GM12878 (cell line): Measurements from ENCODE around the gene KIAA1217. TPM values are rescaled to one million over a fixed set of nuclear protein-coding genes. Genes with fewer than 3 reads are reported as not detected.

Experiments
- ATF7 ChIP-seq: fragments of 450-650 bp; IDR thresholded peaks from 2 replicates; pipeline ENCODE4 v1.6.1; 2016; ENCODE audit warnings: low read depth, mild to moderate bottlenecking
- BCLAF1 ChIP-seq: fragments of 450-650 bp; IDR thresholded peaks from 2 replicates; pipeline ENCODE4 v1.6.1; 2017; ENCODE audit warnings: antibody characterized with exemption, mild to moderate bottlenecking, moderate library complexity
- E4F1 ChIP-seq: fragments of 450-650 bp; IDR thresholded peaks from 2 replicates; pipeline ENCODE4 v1.6.1; 2018; ENCODE audit warnings: borderline replicate concordance, mild to moderate bottlenecking; ENCODE audit not compliant: partially characterized antibody
- EZH2 ChIP-seq: IDR thresholded peaks from 2 replicates; pipeline ENCODE4 v1.6.1; 2012; ENCODE audit warnings: low read depth, mild to moderate bottlenecking, control low read depth, inconsistent platforms, low read length, borderline replicate concordance; ENCODE audit not compliant: control insufficient read depth
- HCFC1 ChIP-seq: fragments of 150-350 bp; IDR thresholded peaks from 2 replicates; pipeline ENCODE4 v1.6.1; 2014; ENCODE audit warnings: low read length
- HDAC6 ChIP-seq: fragments of 200-600 bp; sonication (generic); IDR thresholded peaks from one replicate; pipeline ENCODE4 v1.8.0; 2017; ENCODE audit warnings: antibody characterized with exemption; ENCODE audit not compliant: unreplicated experiment
- JUNB ChIP-seq: IDR thresholded peaks from 2 replicates; pipeline ENCODE4 v1.6.1; 2016; ENCODE audit warnings: antibody characterized with exemption, mild to moderate bottlenecking
- KDM1A ChIP-seq: fragments of 200-600 bp; sonication (generic); IDR thresholded peaks from 2 replicates; pipeline ENCODE4 v1.6.1; 2016; ENCODE audit warnings: borderline replicate concordance
- MTA3 ChIP-seq: IDR thresholded peaks from 2 replicates; pipeline ENCODE4 v1.6.1; 2012; ENCODE audit warnings: low read length, inconsistent platforms, borderline replicate concordance
- MXI1 ChIP-seq: fragments of 150-350 bp; IDR thresholded peaks from 2 replicates; pipeline ENCODE4 v1.6.1; 2011; ENCODE audit warnings: low read depth, mild to moderate bottlenecking, inconsistent platforms, low read length, improper control_type of control experiment
- NFIC ChIP-seq: IDR thresholded peaks from 2 replicates; pipeline ENCODE4 v1.6.1; 2012; ENCODE audit warnings: low read depth, mild to moderate bottlenecking, inconsistent platforms, low read length, moderate library complexity
- PAX8 ChIP-seq: fragments of 450-650 bp; IDR thresholded peaks from 2 replicates; pipeline ENCODE4 v1.6.1; 2017; ENCODE audit warnings: mild to moderate bottlenecking, moderate library complexity
- POLR2AphosphoS2 ChIP-seq: IDR thresholded peaks from 2 replicates; pipeline ENCODE4 v1.6.1; 2011; ENCODE audit warnings: low read depth, mild to moderate bottlenecking, low read length, improper control_type of control experiment, moderate library complexity
- SREBF1 ChIP-seq: IDR thresholded peaks from 2 replicates; pipeline ENCODE4 v1.6.1; 2012; ENCODE audit warnings: mild to moderate bottlenecking, low read length
- STAT3 ChIP-seq: IDR thresholded peaks from 2 replicates; pipeline ENCODE4 v1.6.1; 2011; ENCODE audit warnings: low read depth, low read length, improper control_type of control experiment
- TBL1XR1 ChIP-seq: IDR thresholded peaks from 2 replicates; pipeline ENCODE4 v1.6.1; 2012; ENCODE audit warnings: low read depth, low read length, improper control_type of control experiment
- ZZZ3 ChIP-seq: IDR thresholded peaks from 2 replicates; pipeline ENCODE4 v1.6.1; 2011; ENCODE audit warnings: low read depth; ENCODE audit not compliant: control insufficient read depth, insufficient read length
- polyA plus RNA-seq, 11 experiments: library from polyadenylated mRNA; depleted of rRNA in 4 of 11; unstranded in 6 of 11; stranded (reverse) in 5 of 11; fragments of >200 nt; fragmentation: Nextera tagmentation in 4 of 11; fragmentation: Illumina TruSeq in 1 of 11; extraction: Ambion mirVana in 4 of 11; extraction: Trizol in 1 of 11; gene quantifications; 1 replicate in 1 of 11; 2 replicates in 10 of 11; pipeline versions ENCODE4 v1.2.1 to v1.2.3, GENCODE V29; 2011 to 2016; ENCODE audit warnings: inconsistent platforms in 2 of 11, missing spikeins in 2 of 11, low read depth in 1 of 11
- total RNA-seq, 4 experiments: library from RNA; depleted of rRNA in 3 of 4; stranded (reverse); fragments of >200 nt in 3 of 4; fragmentation: Illumina TruSeq in 1 of 4; extraction: Trizol in 1 of 4; gene quantifications; 2 replicates each; pipeline versions ENCODE4 v1.2.1 to v1.2.3, GENCODE V29; 2013 to 2021
- TF ChIP-seq, protein P1 (sequence below): fragments of 450-650 bp; IDR thresholded peaks from 2 replicates; pipeline ENCODE4 v1.6.1; 2017; ENCODE audit warnings: mild to moderate bottlenecking, moderate library complexity
- TF ChIP-seq, protein P2 (sequence below): fragments of 450-650 bp; IDR thresholded peaks from 2 replicates; pipeline ENCODE4 v1.6.1; 2018; ENCODE audit warnings: mild to moderate bottlenecking, low read depth, moderate library complexity; ENCODE audit not compliant: partially characterized antibody

The KIAA1217 gene
- total and polyA plus RNA-seq, 10 of the 15 experiments (the other 5 are each of a cell fraction or from before 2014, with no cell fraction given), result 0.57 to 3.8 (median 2.1) TPM

DNA sequence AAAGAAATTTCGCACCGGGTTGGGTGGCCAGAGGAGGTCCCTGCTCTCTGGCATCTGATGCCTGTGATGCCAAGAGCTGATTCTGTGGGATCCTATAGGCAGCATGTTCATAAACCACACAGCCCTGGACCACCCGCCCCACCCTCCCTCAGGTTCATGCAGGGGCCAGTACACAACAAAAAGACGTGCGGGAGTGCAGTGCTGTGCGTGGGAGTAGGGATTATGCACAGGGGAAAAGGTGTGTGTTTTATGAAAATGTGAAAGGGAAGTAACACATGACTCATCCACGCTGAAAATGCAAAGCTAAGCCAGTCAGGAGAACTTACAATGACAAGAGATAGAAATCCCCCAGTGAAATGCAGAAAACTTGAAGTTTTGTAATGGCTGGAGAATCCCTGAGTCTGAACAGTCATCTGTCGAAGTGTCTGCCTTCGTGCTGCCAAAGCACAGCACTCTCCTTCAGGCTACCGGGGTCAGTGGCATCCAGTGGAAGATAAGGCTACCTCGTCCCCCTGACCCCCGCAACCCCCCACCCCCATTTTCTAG lies 1.1 kb downstream of the KIAA1217 start (continued):
- TF ChIP-seq, protein P1, sequence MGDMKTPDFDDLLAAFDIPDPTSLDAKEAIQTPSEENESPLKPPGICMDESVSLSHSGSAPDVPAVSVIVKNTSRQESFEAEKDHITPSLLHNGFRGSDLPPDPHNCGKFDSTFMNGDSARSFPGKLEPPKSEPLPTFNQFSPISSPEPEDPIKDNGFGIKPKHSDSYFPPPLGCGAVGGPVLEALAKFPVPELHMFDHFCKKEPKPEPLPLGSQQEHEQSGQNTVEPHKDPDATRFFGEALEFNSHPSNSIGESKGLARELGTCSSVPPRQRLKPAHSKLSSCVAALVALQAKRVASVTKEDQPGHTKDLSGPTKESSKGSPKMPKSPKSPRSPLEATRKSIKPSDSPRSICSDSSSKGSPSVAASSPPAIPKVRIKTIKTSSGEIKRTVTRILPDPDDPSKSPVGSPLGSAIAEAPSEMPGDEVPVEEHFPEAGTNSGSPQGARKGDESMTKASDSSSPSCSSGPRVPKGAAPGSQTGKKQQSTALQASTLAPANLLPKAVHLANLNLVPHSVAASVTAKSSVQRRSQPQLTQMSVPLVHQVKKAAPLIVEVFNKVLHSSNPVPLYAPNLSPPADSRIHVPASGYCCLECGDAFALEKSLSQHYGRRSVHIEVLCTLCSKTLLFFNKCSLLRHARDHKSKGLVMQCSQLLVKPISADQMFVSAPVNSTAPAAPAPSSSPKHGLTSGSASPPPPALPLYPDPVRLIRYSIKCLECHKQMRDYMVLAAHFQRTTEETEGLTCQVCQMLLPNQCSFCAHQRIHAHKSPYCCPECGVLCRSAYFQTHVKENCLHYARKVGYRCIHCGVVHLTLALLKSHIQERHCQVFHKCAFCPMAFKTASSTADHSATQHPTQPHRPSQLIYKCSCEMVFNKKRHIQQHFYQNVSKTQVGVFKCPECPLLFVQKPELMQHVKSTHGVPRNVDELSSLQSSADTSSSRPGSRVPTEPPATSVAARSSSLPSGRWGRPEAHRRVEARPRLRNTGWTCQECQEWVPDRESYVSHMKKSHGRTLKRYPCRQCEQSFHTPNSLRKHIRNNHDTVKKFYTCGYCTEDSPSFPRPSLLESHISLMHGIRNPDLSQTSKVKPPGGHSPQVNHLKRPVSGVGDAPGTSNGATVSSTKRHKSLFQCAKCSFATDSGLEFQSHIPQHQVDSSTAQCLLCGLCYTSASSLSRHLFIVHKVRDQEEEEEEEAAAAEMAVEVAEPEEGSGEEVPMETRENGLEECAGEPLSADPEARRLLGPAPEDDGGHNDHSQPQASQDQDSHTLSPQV, result no peak
- TF ChIP-seq EZH2 (no peak), ZZZ3 (no peak), STAT3 (no peak), HCFC1 (no peak), HDAC6 (no peak), E4F1 (no peak), SREBF1 (no peak), ATF7 (peak; percentile 43; the same call in 1 of the 2 replicates), TBL1XR1 (no peak), MTA3 (no peak), NFIC (peak; percentile 15; the same call in 1 of the 2 replicates), KDM1A (no peak), PAX8 (no peak), MXI1 (peak; percentile 71; the same call in 1 of the 2 replicates), BCLAF1 (no peak), POLR2AphosphoS2 (no peak), JUNB (peak; percentile 54)
- TF ChIP-seq, protein P2, sequence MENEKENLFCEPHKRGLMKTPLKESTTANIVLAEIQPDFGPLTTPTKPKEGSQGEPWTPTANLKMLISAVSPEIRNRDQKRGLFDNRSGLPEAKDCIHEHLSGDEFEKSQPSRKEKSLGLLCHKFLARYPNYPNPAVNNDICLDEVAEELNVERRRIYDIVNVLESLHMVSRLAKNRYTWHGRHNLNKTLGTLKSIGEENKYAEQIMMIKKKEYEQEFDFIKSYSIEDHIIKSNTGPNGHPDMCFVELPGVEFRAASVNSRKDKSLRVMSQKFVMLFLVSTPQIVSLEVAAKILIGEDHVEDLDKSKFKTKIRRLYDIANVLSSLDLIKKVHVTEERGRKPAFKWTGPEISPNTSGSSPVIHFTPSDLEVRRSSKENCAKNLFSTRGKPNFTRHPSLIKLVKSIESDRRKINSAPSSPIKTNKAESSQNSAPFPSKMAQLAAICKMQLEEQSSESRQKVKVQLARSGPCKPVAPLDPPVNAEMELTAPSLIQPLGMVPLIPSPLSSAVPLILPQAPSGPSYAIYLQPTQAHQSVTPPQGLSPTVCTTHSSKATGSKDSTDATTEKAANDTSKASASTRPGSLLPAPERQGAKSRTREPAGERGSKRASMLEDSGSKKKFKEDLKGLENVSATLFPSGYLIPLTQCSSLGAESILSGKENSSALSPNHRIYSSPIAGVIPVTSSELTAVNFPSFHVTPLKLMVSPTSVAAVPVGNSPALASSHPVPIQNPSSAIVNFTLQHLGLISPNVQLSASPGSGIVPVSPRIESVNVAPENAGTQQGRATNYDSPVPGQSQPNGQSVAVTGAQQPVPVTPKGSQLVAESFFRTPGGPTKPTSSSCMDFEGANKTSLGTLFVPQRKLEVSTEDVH, result no peak
